GM12878 (cell line): ENCODE measurements around the gene ERVH48-1. TPM values are rescaled to one million over a fixed set of nuclear protein-coding genes. Genes with fewer than 3 reads are reported as not detected.

Experiments
- CBX5 ChIP-seq: sonication (generic); IDR thresholded peaks from 2 replicates; pipeline ENCODE4 v1.6.1; 2016; ENCODE audit warnings: low read depth, moderate library complexity, mild to moderate bottlenecking, inconsistent platforms
- CHD4 ChIP-seq: fragments of 200-600 bp; sonication (generic); IDR thresholded peaks from 2 replicates; pipeline ENCODE4 v1.6.1; 2016; ENCODE audit warnings: mild to moderate bottlenecking
- EED ChIP-seq: sonication (generic); IDR thresholded peaks from 2 replicates; pipeline ENCODE4 v1.6.1; 2016; ENCODE audit warnings: antibody characterized with exemption, low read depth
- FOS ChIP-seq: IDR thresholded peaks from 3 replicates; pipeline ENCODE4 v1.6.1; 2011; ENCODE audit warnings: borderline replicate concordance; ENCODE audit not compliant: insufficient read length; ENCODE audit errors: extremely low read depth
- IKZF2 ChIP-seq, 2 experiments: fragments of 450-650 bp; IDR thresholded peaks; 2 replicates each; pipeline ENCODE4 v1.6.1; 2017; ENCODE audit warnings: mild to moderate bottlenecking in 2 of 2, moderate library complexity in 2 of 2
- IRF4 ChIP-seq: IDR thresholded peaks from 2 replicates; pipeline ENCODE4 v1.6.1; 2011; ENCODE audit warnings: low read depth, low read length
- NR2C1 ChIP-seq: fragments of 450-650 bp; IDR thresholded peaks from 2 replicates; pipeline ENCODE4 v1.6.1; 2017; ENCODE audit warnings: antibody characterized with exemption, mild to moderate bottlenecking, moderate library complexity
- RCOR1 ChIP-seq: conservative IDR thresholded peaks from 2 replicates; pipeline ENCODE4 v1.6.1; 2012; ENCODE audit warnings: low read depth, low read length, improper control_type of control experiment
- SREBF1 ChIP-seq: IDR thresholded peaks from 2 replicates; pipeline ENCODE4 v1.6.1; 2012; ENCODE audit warnings: mild to moderate bottlenecking, low read length
- SREBF2 ChIP-seq: IDR thresholded peaks from 2 replicates; pipeline ENCODE4 v1.6.1; 2012; ENCODE audit warnings: mild to moderate bottlenecking, low read length
- STAT1 ChIP-seq: fragments of 450-650 bp; conservative IDR thresholded peaks from 2 replicates; pipeline ENCODE4 v1.6.1; 2014; ENCODE audit warnings: antibody characterized with exemption, mild to moderate bottlenecking
- ZBTB33 ChIP-seq: fragments of 450-650 bp; IDR thresholded peaks from 2 replicates; pipeline ENCODE4 v1.6.1; 2017; ENCODE audit warnings: mild to moderate bottlenecking
- ZBTB4 ChIP-seq: fragments of 450-650 bp; formaldehyde crosslinking; IDR thresholded peaks from 2 replicates; pipeline ENCODE4 v1.4.0; 2022; ENCODE audit warnings: mild to moderate bottlenecking, moderate library complexity
- ZNF687 ChIP-seq: fragments of 450-650 bp; IDR thresholded peaks from 2 replicates; pipeline ENCODE4 v1.6.1; 2017; ENCODE audit warnings: mild to moderate bottlenecking, moderate library complexity
- polyA plus RNA-seq, 11 experiments: library from polyadenylated mRNA; depleted of rRNA in 4 of 11; unstranded in 6 of 11; stranded (reverse) in 5 of 11; fragments of >200 nt; fragmentation: Nextera tagmentation in 4 of 11; fragmentation: Illumina TruSeq in 1 of 11; extraction: Ambion mirVana in 4 of 11; extraction: Trizol in 1 of 11; gene quantifications; 1 replicate in 1 of 11; 2 replicates in 10 of 11; pipeline versions ENCODE4 v1.2.1 to v1.2.3, GENCODE V29; 2011 to 2016; ENCODE audit warnings: inconsistent platforms in 2 of 11, missing spikeins in 2 of 11, low read depth in 1 of 11
- total RNA-seq, 4 experiments: library from RNA; depleted of rRNA in 3 of 4; stranded (reverse); fragments of >200 nt in 3 of 4; fragmentation: Illumina TruSeq in 1 of 4; extraction: Trizol in 1 of 4; gene quantifications; 2 replicates each; pipeline versions ENCODE4 v1.2.1 to v1.2.3, GENCODE V29; 2013 to 2021
- TF ChIP-seq, protein P1 (sequence below): fragments of 150-350 bp; IDR thresholded peaks from 2 replicates; pipeline ENCODE4 v1.6.1; 2016; ENCODE audit warnings: low read depth, low read length

ERVH48-1 gene
- total and polyA plus RNA-seq, 10 of the 15 experiments (the other 5 are each of a cell fraction or from before 2014, with no cell fraction given) = 0.03 to 0.30 (median 0.13) TPM; not detected in 7

DNA sequence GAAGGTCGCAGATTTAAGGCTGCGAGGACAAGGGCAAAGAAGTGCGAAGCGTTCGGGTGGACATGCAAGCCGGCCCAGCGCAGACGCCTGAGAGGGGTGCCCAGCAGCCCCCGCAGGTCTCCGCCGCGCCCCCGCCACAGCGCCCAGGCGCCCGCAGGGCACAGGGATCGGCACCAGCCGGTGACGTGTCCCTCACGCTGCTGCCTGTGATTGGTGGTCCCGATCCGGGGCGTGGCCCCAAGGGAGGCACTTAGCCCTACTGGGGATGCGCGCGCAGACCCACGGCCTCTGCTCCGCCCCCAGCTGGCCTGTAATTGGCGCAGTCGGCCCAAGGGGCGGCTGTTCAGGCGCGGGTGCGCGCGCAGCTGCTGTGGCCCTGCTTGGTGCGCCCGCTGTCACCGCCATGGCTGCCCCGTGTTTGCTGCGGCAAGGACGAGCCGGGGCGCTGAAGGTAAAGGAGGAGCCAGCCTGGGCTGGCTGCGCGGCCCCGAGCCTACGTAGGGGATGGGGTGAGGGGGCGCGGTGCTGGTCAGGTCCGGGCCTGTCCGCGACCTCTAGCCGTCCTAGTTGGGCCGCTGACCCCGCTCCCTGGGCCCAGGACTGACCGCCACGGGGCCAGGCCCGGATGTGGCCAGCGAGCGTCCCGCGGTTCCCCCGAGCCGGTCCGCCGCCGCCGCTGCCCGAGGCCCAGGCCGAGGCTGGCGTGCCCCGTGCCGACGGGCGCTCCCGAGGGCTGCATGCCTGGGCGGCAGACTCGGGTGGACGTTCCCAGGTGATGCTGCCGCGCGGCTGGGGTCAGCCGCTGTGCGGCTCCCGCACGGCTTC, 32.3 kb downstream of the ERVH48-1 start, which contains the start of gene NDUFV3 (continued):
- TF ChIP-seq ZBTB4 (CRISPR knock-in tag) = no peak
- TF ChIP-seq NR2C1 = 0 out of 2 replicates have a peak, but pooled peaks have one; percentile 32
- TF ChIP-seq IKZF2 (IDR thresholded peaks at IDR 0.05) = no peak
- peak; percentile 47; the same call in 1 of the 2 replicates for TF ChIP-seq ZNF687
- TF ChIP-seq IRF4 = no peak
- TF ChIP-seq CBX5 = no peak
- no peak for TF ChIP-seq SREBF2
- no peak for TF ChIP-seq STAT1
- TF ChIP-seq, protein P1, sequence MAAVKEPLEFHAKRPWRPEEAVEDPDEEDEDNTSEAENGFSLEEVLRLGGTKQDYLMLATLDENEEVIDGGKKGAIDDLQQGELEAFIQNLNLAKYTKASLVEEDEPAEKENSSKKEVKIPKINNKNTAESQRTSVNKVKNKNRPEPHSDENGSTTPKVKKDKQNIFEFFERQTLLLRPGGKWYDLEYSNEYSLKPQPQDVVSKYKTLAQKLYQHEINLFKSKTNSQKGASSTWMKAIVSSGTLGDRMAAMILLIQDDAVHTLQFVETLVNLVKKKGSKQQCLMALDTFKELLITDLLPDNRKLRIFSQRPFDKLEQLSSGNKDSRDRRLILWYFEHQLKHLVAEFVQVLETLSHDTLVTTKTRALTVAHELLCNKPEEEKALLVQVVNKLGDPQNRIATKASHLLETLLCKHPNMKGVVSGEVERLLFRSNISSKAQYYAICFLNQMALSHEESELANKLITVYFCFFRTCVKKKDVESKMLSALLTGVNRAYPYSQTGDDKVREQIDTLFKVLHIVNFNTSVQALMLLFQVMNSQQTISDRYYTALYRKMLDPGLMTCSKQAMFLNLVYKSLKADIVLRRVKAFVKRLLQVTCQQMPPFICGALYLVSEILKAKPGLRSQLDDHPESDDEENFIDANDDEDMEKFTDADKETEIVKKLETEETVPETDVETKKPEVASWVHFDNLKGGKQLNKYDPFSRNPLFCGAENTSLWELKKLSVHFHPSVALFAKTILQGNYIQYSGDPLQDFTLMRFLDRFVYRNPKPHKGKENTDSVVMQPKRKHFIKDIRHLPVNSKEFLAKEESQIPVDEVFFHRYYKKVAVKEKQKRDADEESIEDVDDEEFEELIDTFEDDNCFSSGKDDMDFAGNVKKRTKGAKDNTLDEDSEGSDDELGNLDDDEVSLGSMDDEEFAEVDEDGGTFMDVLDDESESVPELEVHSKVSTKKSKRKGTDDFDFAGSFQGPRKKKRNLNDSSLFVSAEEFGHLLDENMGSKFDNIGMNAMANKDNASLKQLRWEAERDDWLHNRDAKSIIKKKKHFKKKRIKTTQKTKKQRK = no peak
- TF ChIP-seq RCOR1 = no peak
- no peak for TF ChIP-seq CHD4
- TF ChIP-seq SREBF1 = no peak
- TF ChIP-seq ZBTB33 = no peak
- no peak for TF ChIP-seq FOS
- no peak for TF ChIP-seq EED
